GM10266 (cell line): ENCODE results near the gene C1QTNF1.

ENCODE experiments used
- DNase-seq: peaks from one replicate; pipeline ENCODE4 v3.0.0; 2012; ENCODE audit errors: extremely low spot score
- CTCF ChIP-seq: IDR thresholded peaks from 2 replicates; pipeline ENCODE4 v1.5.1; 2012; ENCODE audit warnings: mild to moderate bottlenecking, low read depth; ENCODE audit not compliant: control insufficient read depth, insufficient read depth; ENCODE audit errors: missing control alignments

The C1QTNF1 gene

GRCh38 chr17:79078476-79079190, 54.7 kb downstream of the C1QTNF1 start:
- no peak for TF ChIP-seq CTCF
- DNase-seq, result no peak

GRCh38 chr17:79079421-79080200, 55.6 kb downstream of the C1QTNF1 start:
- TF ChIP-seq CTCF, result no peak
- no peak for DNase-seq

GRCh38 chr17:79080349-79080748, 56.4 kb downstream of the C1QTNF1 start:
- no peak for DNase-seq
- no peak for TF ChIP-seq CTCF

GRCh38 chr17:79080761-79081290, 56.9 kb downstream of the C1QTNF1 start:
- DNase-seq, result no peak
- no peak for TF ChIP-seq CTCF

GRCh38 chr17:79081571-79082276, 57.8 kb downstream of the C1QTNF1 start:
- TF ChIP-seq CTCF, result no peak
- no peak for DNase-seq

GRCh38 chr17:79082311-79083190, 58.6 kb downstream of the C1QTNF1 start:
- DNase-seq, result peak; percentile 82

More at GRCh38 chr17:79082311-79083190, 58.6 kb downstream of the C1QTNF1 start:
- TF ChIP-seq CTCF, result peak; percentile 81
